GM18517 (cell line): ENCODE measurements around the gene PCID2.
"Not testable (repeated sequence)": the region's sequence is repeated elsewhere in the genome, so short reads cannot be mapped to it uniquely, and the experiment has no call there.

ENCODE experiments used
- ATAC-seq: cut with Tn5 transposase; IDR thresholded peaks from one replicate; pipeline ENCODE4 v1.9.1; 2021; ENCODE audit warnings: mild to moderate bottlenecking, moderate library complexity; ENCODE audit not compliant: unreplicated experiment

The PCID2 gene

GRCh38 chr13:113167155-113167554 lies 41.3 kb downstream of the PCID2 start:
- no peak for ATAC-seq

- no peak for ATAC-seq
Observed at GRCh38 chr13:113166681-113167080, 41.8 kb downstream of the PCID2 start.

- ATAC-seq, result no peak
Observed at GRCh38 chr13:113166266-113166665, 42.2 kb downstream of the PCID2 start.

GRCh38 chr13:113164492-113164891 lies 44.0 kb downstream of the PCID2 start:
- no peak for ATAC-seq

- ATAC-seq, result no peak
Observed at GRCh38 chr13:113162783-113163685, 45.4 kb downstream of the PCID2 start.

- not testable (repeated sequence) for ATAC-seq
Observed at GRCh38 chr13:113161975-113162374, 46.5 kb downstream of the PCID2 start.

- ATAC-seq, result no peak
Observed at GRCh38 chr13:113161433-113161832, 47.0 kb downstream of the PCID2 start.

- ATAC-seq, result no peak
Observed at GRCh38 chr13:113160983-113161382, 47.5 kb downstream of the PCID2 start.

- ATAC-seq, result no peak
Observed at GRCh38 chr13:113159701-113160100, 48.8 kb downstream of the PCID2 start.

- no peak for ATAC-seq
Observed at GRCh38 chr13:113158946-113159345, 49.5 kb downstream of the PCID2 start.

- no peak for ATAC-seq
Observed at GRCh38 chr13:113157929-113158747, 50.3 kb downstream of the PCID2 start, which contains the start of gene PROZ. Gene PROZ (plus strand): TSS chr13:113158648. CDS start chr13:113158661, 13 bp downstream.

GRCh38 chr13:113157206-113157928 lies 51.1 kb downstream of the PCID2 start:
- no peak for ATAC-seq

- no peak for ATAC-seq
Observed at GRCh38 chr13:113155982-113156655, 52.4 kb downstream of the PCID2 start.

GRCh38 chr13:113155201-113155600 lies 53.3 kb downstream of the PCID2 start:
- no peak for ATAC-seq

GRCh38 chr13:113153810-113154748 lies 54.4 kb downstream of the PCID2 start:
- ATAC-seq, result no peak

- no peak for ATAC-seq
Observed at GRCh38 chr13:113152984-113153809, 55.3 kb downstream of the PCID2 start.

GRCh38 chr13:113152691-113152983 lies 55.8 kb downstream of the PCID2 start:
- no peak for ATAC-seq

GRCh38 chr13:113151745-113152690 lies 56.5 kb downstream of the PCID2 start:
- ATAC-seq, result no peak
